ENCODE data around the gene NPW. TPM values are rescaled to one million over a fixed set of nuclear protein-coding genes. Genes with fewer than 3 reads are reported as not detected.

The NPW gene
- total and polyA plus RNA-seq, 8 donors: 0.94 to 5.4 (median 2.7) TPM

DNA sequence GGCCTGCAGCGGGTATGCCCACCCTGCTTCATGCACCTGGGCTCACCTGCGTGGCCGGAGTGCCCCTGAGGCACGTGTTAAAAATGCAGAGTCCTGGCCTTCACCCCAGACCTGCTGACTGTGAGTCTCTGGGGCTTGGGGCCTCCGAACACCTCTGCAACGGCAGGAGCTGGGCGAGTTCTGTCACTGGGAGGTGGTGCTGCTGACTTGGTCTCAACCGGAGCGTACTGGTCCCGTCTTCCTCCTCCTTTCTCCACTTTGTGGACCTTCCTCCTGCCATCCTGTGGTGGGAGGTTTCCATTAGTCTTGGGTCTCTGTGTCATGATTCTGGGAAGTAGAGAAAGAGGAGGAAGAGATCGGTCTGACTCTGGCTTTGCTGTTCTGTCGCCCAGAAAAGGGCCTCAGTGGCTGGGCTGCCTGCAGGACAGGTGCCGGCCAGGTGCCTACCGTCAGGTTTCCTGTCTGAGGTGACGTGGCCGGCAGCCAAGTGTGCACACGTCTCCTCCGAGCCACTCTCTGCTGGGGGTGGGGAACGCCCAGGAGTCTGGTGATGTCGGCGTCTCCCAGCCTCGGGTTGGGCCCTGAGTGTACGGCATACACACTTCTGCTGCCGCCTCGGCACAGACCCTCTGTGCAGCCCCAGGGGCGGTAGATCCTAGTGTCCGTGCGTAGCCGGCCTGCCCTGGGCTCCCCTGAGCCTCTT, 35.1 kb downstream of the NPW start:
- no peak overlapping the region for H3K27ac ChIP-seq
- no peak for TF ChIP-seq CTCF (IDR thresholded peaks at IDR 0.05)
- no peak overlapping the region for H3K4me3 ChIP-seq
- no peaks in the 10 kb centered on the region for H3K9me3 ChIP-seq
- peaks cover 0 to 94% of the 10 kb centered on the region in 2 donors for H3K36me3 ChIP-seq
- intact Hi-C loops (cut with DNase I): no loop called here
- DNase-seq: no peak
- no peaks in the 10 kb centered on the region for H3K27me3 ChIP-seq
- H3K4me1 ChIP-seq: no peaks in the 10 kb centered on the region
- ATAC-seq: peak; percentile 81

DNA sequence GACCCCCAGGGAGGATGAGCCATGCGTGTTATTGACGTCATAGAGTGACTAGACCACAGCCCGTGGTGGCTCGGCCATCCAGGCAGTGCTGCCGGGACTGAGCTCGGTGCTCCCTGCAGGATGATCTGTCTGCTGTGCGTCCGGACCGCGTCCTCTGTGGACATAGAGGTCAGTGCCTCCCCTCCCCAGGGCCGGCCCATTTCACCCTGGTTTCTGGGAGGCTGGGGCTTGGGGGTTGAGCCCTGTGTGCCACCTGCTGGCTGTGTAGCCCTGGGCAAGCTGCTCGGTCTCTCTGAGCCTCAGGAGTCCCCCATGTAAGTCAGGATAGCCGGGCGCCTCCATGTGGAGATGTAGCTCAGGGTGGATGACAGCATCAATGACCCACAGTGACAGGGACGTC, 36.5 kb downstream of the NPW start:
- no peaks in the 10 kb centered on the region for H3K4me1 ChIP-seq
- H3K27me3 ChIP-seq: no peaks in the 10 kb centered on the region
- intact Hi-C loops (cut with DNase I): no loop called here
- peak in 1 of 2 donors; percentile 34 for TF ChIP-seq CTCF (IDR thresholded peaks at IDR 0.05)
- peak; percentile 51 for ATAC-seq
- no peak for DNase-seq
- H3K27ac ChIP-seq: no peak overlapping the region
- no peak overlapping the region for H3K4me3 ChIP-seq
- peaks cover 0 to 98% of the 10 kb centered on the region in 2 donors for H3K36me3 ChIP-seq
- no peaks in the 10 kb centered on the region for H3K9me3 ChIP-seq

DNA sequence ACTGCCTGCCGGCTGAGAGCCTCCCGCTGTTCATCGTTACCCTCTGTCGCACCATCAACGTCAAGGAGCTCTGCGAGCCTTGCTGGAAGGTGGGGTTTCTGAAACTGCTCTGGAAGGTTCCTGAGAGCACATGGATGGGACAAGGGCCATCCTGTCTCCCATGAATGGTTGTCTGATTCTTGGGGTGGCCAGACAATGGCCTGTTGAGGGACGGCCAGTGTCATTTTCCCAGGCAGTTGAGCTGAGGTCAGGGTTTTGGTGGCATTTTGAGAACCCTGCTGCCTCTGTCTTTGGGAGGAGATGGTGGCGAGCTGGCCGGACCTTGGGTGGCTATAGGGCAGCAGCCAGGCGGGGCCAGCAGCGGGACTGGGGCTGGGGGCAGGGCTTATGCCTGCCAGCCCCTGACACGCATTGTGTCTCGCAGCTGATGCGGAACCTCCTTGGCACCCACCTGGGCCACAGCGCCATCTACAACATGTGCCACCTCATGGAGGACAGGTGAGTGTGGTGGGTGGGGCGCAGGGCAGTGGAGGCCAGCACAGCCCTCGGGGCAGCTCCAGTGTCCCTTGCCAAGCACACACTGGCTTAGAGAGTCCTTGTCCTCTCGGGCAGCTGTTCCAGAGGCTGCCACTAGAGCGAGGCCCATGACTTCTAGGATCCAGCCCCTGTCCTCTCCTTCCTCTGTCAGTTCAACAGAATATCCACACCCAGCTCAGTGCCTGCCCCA, 37.3 kb downstream of the NPW start:
- DNase-seq: no peak
- H3K27ac ChIP-seq: no peak overlapping the region
- no peaks in the 10 kb centered on the region for H3K4me1 ChIP-seq
- intact Hi-C loops (cut with DNase I): no loop called here
- H3K4me3 ChIP-seq: no peak overlapping the region
- TF ChIP-seq CTCF (IDR thresholded peaks at IDR 0.05): no peak
- H3K27me3 ChIP-seq: no peaks in the 10 kb centered on the region
- H3K9me3 ChIP-seq: no peaks in the 10 kb centered on the region
- peaks cover 0 to 98% of the 10 kb centered on the region in 2 donors for H3K36me3 ChIP-seq
- no peak for ATAC-seq

GRCh38 chr16:2057438-2057837, 37.9 kb downstream of the NPW start:
- H3K4me3 ChIP-seq: no peak overlapping the region
- no peak for ATAC-seq
- no peak for TF ChIP-seq CTCF (IDR thresholded peaks at IDR 0.05)

DNA sequence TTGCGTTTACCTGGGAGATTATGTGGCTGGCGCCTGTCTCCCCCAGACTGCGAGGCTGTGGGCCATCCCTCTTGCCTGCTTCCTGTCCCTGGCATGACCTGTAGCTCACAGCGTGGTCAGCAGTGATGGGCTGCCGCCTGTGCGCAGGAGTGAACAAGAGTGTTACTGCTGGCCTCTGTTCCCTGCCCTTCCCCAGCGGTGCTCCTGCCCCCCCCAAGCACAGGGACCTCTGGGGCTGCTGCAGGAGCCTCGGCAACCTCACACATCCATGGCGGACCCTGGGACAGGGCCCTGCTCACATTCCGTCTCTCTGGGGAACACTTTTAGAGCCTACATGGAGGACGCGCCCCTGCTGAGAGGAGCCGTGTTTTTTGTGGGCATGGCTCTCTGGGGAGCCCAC, 38.8 kb downstream of the NPW start:
- Histone ChIP-seq H3K4me1 (no peaks in the 10 kb centered on the region), H3K27me3 (no peaks in the 10 kb centered on the region), H3K36me3 (peaks cover 0 to 98% of the 10 kb centered on the region in 2 donors), H3K4me3 (no peak overlapping the region), H3K9me3 (no peaks in the 10 kb centered on the region), H3K27ac (no peak overlapping the region)
- no peak for TF ChIP-seq CTCF (IDR thresholded peaks at IDR 0.05)
- DNase-seq: no peak
- no peak for ATAC-seq
- intact Hi-C loops (cut with DNase I): no loop called here

More at GRCh38 chr16:2057438-2057837, 37.9 kb downstream of the NPW start:
- intact Hi-C loops (cut with DNase I): no loop called here
- DNase-seq: no peak
- Histone ChIP-seq H3K9me3 (no peaks in the 10 kb centered on the region), H3K27ac (no peak overlapping the region), H3K36me3 (peaks cover 0 to 98% of the 10 kb centered on the region in 2 donors), H3K4me1 (no peaks in the 10 kb centered on the region), H3K27me3 (no peaks in the 10 kb centered on the region)

Data from left lung (tissue), 10 donors.